Ectodermal cell (in vitro differentiated cells): ENCODE results near the gene GNAI3.

ENCODE experiments used
- H3K27ac ChIP-seq: 2 replicates; pipeline ENCODE4 v1.7.0; 2013; ENCODE audit warnings: mild to moderate bottlenecking, low read depth, low read length; ENCODE audit not compliant: insufficient read depth, poor library complexity, severe bottlenecking
- H3K27me3 ChIP-seq: 2 replicates; pipeline ENCODE4 v1.7.0; 2013; ENCODE audit warnings: mild to moderate bottlenecking, low read length; ENCODE audit not compliant: insufficient read depth, control insufficient read depth, poor library complexity, severe bottlenecking
- H3K36me3 ChIP-seq: one replicate; pipeline ENCODE4 v1.7.0; 2013; ENCODE audit warnings: low read length; ENCODE audit not compliant: control insufficient read depth, insufficient read depth
- H3K4me1 ChIP-seq: one replicate; pipeline ENCODE4 v1.7.0; 2013; ENCODE audit warnings: low read length; ENCODE audit not compliant: control insufficient read depth, insufficient read depth
- H3K4me3 ChIP-seq: 2 replicates; pipeline ENCODE4 v1.7.0; 2013; ENCODE audit warnings: low read depth, low read length, control low read depth; ENCODE audit not compliant: insufficient read depth
- H3K9me3 ChIP-seq: 2 replicates; pipeline ENCODE4 v1.7.0; 2013; ENCODE audit warnings: mild to moderate bottlenecking, low read length, moderate library complexity; ENCODE audit not compliant: control insufficient read depth
- WGBS, 2 experiments: methylation state at CpG; one replicate each; pipeline ENCODE4 v1.1.7; 2013; ENCODE audit warnings: missing lambda C conversion rate in 2 of 2; 5-methylcytosine and 5-hydroxymethylcytosine counted together

GNAI3 gene

DNA sequence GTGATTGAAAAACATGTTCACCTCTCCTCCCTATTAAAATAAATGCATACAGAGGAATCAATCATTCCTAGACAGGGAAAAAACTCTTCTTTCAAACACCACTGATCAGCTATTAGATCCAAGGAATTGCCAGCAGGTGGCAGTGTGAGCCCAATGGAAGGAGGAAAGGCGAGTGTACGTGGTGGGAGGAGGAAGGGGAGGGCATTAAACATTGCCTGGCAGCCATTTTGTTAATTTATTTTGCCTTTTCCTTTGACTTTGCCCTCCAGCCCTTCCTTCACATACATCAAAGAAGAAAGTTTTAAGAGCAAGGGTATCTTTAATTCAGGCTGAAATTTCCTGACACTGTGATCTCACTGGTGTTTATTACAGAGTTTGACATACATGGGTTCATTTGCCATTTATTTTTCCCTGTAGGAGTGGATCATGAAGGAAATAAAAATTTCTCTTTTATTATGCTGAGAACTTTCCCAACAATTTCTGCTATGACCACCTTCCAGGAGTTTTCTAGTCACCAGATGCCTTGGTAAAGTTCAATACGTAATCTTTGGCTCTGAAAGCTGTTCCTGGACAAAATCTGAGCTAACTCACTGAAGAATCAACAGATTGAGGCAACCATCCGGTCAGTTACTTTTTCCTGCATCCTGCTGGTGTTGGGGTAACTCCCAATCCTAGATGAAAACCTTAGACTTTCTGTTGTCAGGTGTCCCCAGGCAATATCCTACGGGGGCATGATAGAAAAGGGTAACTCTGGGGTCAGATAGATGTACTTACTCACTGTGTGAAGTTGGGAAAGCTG lies 1.9 kb upstream of the GNAI3 start:
- peaks cover 8% of the 10 kb centered on the region for H3K4me1 ChIP-seq
- H3K9me3 ChIP-seq: no peaks in the 10 kb centered on the region
- H3K27me3 ChIP-seq: no peaks in the 10 kb centered on the region
- peak overlapping the region; percentile 5 for H3K4me3 ChIP-seq
- H3K27ac ChIP-seq: no peak overlapping the region
- H3K36me3 ChIP-seq: no peaks in the 10 kb centered on the region
- WGBS, 2 experiments: 51 to 54% methylated on average over 5 of the region's 5 CpGs

DNA sequence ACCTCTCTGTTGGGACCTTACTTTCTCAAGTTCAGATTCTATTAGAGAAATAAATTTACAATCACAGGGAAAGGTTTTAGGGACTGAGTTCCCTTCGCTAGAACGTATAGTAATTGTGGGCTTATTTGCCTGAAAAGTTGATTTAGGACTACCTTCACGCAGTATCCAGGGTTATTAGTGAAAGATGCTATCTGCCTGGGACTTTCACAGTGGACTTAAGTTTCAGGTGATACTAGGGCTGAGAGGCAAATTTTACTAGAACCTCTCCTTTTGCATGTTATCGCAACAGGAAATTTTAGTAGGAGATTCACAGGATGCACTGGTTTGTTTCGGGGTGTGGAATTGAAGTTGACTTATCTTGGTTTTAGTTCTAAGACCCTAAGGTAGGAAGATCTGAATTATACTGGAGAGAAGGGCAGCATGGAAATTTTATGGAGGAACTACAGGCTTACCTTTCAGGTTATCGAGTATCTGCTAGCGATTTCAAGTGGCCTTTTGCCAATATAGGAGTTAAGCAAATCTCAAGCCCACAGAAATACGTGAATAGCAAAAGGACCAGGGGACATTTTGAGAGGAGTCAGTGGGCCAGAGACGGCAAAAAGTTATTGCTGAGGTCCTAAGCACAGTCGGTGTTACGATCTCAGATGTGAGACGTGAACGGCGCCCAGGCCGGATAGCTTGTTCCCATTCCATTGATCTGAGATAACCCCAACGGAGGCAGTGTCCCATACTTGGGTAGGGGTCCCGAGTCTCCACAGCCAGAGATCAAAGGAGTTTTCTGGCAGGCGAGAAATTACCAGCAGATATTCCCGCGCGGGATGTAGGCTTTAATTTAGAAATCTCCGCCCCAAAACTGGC lies 723 bp upstream of the GNAI3 start:
- no peaks in the 10 kb centered on the region for H3K36me3 ChIP-seq
- H3K4me3 ChIP-seq: peak overlapping the region; percentile 90
- peaks cover 8% of the 10 kb centered on the region for H3K4me1 ChIP-seq
- no peaks in the 10 kb centered on the region for H3K27me3 ChIP-seq
- 21% methylated on average over 22 of the region's 22 CpGs for WGBS, 2 experiments
- no peaks in the 10 kb centered on the region for H3K9me3 ChIP-seq
- peak overlapping the region; percentile 61 for H3K27ac ChIP-seq

DNA sequence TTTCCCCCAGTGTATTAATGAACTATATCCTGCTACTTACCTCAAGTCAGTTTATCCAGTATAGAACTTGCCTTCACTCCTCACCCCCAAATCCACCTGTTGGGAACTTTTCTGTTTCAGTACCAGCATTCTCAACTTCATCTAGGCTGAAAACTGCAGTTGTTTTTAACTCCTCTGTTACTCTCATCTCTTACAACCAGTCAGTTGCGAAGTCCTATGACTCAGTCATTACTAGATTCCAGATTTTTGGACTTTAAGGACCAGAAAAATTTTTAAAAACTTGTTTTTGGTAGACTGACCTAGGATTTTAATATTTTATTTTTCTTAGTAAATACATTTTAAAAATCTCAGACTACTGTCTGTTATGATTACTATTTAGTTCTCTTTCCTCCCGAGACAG lies 8.1 kb downstream of the GNAI3 start:
- no peak overlapping the region for H3K27ac ChIP-seq
- H3K36me3 ChIP-seq: no peaks in the 10 kb centered on the region
- no peaks in the 10 kb centered on the region for H3K27me3 ChIP-seq
- H3K4me3 ChIP-seq: no peak overlapping the region
- 89 to 94% methylated on average over 2 of the region's 2 CpGs for WGBS, 2 experiments
- H3K9me3 ChIP-seq: no peaks in the 10 kb centered on the region
- no peaks in the 10 kb centered on the region for H3K4me1 ChIP-seq

DNA sequence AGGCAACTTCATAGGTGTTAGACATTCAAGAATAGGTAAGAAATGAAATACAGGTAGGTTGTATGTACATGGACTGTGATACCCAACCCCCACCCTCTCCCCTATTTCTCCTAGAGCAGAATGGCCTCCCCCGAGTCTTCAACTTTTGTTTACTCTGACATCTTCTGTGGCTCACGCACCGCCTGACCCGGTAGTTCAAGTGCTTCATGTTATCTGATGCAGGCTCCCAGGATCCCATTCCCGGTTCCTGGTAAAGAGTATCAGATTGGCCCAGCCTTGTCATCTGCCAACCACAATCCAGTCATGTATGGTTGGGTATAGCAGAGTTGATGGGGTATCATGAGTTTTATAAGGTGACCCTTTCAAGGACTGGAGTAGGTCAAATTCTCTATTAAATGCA lies 9.1 kb downstream of the GNAI3 start:
- Histone ChIP-seq H3K36me3 (no peaks in the 10 kb centered on the region), H3K9me3 (no peaks in the 10 kb centered on the region), H3K27me3 (no peaks in the 10 kb centered on the region), H3K4me3 (no peak overlapping the region), H3K27ac (no peak overlapping the region), H3K4me1 (no peaks in the 10 kb centered on the region)
- WGBS, 2 experiments: 89 to 96% methylated on average over 5 of the region's 5 CpGs

DNA sequence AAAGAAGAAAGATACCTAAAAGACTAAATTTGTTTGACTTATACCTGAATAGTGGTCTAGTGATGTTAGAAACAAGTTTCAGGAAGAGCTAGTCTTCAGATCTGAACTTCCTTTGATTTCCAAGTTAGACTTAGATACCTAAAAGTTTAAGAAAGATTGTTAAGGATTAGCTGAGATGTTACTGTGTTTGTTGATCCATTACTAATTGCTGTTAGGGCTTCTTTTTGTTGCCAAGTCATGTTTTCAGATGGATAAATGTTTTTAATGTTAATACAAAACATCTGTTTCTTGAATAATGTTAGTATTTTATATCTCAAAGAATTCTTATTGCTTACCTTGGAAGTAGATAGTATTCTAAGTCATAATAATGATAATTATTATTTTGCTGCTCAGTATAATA lies 11.6 kb downstream of the GNAI3 start:
- Histone ChIP-seq H3K4me1 (peaks cover 18% of the 10 kb centered on the region), H3K4me3 (no peak overlapping the region), H3K27me3 (no peaks in the 10 kb centered on the region), H3K9me3 (no peaks in the 10 kb centered on the region), H3K27ac (no peak overlapping the region), H3K36me3 (no peaks in the 10 kb centered on the region)

DNA sequence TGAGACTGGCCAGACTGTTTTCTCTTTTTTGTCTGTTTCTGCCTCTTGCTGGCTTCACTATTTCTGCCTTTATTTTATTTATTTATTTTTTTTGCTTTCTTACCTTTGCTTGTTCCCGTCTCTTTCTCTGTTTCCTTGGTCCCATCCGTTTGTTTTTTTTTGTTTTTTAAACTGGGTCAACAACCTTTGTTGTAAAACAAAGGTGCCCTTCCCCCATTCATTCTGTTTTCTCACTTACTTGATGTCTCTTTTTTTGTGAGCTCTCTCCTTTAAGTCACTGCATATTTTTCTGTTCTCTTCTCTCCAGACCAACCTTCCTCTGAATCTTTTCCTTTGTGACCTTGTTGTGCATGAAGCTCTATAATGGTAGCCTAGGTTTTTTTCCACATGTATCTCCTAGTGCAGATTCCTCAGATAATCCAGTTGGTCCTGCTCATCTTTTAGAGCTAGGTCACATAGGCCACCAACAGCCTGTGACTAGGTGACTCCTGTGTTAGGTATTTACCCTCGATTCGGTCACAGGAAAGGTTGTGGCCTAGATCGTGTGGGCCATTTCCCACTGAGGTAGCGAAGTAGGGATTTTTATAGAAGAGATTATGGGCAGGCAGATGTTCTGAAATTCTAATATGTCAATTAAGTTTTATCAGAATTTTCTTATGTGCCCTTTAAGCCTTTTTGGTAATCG lies 15.9 kb downstream of the GNAI3 start:
- Histone ChIP-seq H3K9me3 (no peaks in the 10 kb centered on the region), H3K27me3 (no peaks in the 10 kb centered on the region), H3K27ac (no peak overlapping the region), H3K36me3 (no peaks in the 10 kb centered on the region), H3K4me1 (peaks cover 18% of the 10 kb centered on the region), H3K4me3 (no peak overlapping the region)
- 53% methylated on average over 7 of the region's 7 CpGs for WGBS, 2 experiments

DNA sequence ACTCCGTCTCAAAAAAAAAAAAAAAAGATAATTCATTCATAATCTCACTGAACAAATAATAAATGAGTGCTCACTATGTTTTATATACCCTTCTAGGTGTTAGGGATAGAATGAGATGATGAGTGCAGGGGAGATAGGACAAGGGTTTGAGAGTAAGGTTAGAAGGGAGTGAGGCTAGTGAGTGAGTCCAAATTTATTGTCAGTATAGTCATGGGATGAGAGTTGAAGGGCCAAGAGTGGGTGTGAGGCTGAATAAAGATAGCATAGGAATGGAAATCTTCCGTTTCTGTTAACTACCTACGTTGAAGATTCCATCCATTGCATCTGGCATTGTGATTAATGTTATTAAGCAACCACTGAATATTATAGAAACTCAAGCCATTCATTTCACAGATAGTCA lies 16.8 kb downstream of the GNAI3 start:
- Histone ChIP-seq H3K36me3 (no peaks in the 10 kb centered on the region), H3K27ac (no peak overlapping the region), H3K27me3 (no peaks in the 10 kb centered on the region), H3K4me1 (peaks cover 18% of the 10 kb centered on the region), H3K4me3 (no peak overlapping the region), H3K9me3 (no peaks in the 10 kb centered on the region)
- 90 to 100% methylated on average over 2 to 3 of the region's 3 CpGs for WGBS, 2 experiments

DNA sequence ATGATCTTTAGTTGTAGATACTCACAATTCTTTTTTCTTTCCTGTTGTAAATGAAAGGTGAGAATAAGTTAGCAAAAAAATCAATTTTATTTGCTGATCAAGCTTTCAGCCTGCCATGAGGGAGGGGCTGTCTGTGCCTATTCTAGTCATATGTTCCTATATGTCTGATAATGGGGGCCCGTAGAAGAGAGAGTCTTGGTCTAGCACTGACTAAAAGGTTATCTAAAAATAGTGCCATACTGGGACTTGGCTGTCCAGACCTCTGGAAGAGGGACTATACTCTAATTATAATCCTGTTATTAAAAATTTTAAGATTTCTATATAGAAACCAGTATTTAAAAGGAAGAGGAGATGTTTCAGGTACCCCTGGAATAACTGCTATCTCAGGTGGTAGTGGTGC lies 18.6 kb downstream of the GNAI3 start:
- H3K4me3 ChIP-seq: no peak overlapping the region
- no peaks in the 10 kb centered on the region for H3K27me3 ChIP-seq
- H3K4me1 ChIP-seq: peaks cover 18% of the 10 kb centered on the region
- no peaks in the 10 kb centered on the region for H3K9me3 ChIP-seq
- 100% methylated on average over 1 of the region's 1 CpG for WGBS, 2 experiments
- no peaks in the 10 kb centered on the region for H3K36me3 ChIP-seq
- no peak overlapping the region for H3K27ac ChIP-seq

DNA sequence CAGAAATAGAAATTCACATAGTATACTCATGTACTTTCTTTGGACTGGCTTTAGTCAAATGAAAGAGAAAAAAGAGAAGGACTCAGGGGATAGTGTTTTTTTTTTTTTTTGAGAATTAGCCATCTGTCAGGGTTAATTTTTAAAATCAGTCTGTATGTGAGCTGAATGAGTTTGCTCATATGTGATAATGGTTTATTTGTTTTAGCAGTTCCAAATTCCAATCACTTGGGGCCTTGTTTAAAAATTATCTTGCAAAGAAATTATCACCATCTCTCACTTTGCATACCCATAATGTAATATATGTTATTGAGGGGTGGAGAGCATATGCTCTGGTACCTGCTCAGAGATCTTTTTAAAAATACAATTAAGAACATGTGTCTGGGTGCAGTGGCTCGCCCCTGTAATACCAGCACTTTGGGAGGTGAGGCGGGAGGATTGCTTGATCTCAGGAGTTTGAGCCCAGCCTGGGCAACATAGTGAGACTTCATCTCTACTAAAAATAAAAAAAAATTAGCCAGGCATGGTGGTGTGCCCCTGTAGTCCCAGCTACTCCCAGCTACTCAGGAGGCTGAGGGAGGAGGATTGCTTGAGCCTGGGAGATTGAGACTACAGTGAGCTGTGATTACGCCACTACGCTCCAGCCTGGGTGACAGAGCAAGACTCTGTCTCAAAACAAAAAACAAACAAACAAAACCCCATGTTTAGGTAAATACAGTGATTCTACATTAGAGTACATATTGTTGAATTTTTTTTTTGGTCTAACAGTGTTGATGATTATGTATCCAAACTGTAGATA lies 19.7 kb downstream of the GNAI3 start:
- peaks cover 14% of the 10 kb centered on the region for H3K4me1 ChIP-seq
- H3K36me3 ChIP-seq: no peaks in the 10 kb centered on the region
- no peak overlapping the region for H3K4me3 ChIP-seq
- H3K27me3 ChIP-seq: no peaks in the 10 kb centered on the region
- WGBS, 2 experiments: 93 to 95% methylated on average over 2 to 4 of the region's 4 CpGs
- H3K27ac ChIP-seq: no peak overlapping the region
- no peaks in the 10 kb centered on the region for H3K9me3 ChIP-seq
